ENCODE measurements around the gene CROCC2.

- TF ChIP-seq, protein P1, sequence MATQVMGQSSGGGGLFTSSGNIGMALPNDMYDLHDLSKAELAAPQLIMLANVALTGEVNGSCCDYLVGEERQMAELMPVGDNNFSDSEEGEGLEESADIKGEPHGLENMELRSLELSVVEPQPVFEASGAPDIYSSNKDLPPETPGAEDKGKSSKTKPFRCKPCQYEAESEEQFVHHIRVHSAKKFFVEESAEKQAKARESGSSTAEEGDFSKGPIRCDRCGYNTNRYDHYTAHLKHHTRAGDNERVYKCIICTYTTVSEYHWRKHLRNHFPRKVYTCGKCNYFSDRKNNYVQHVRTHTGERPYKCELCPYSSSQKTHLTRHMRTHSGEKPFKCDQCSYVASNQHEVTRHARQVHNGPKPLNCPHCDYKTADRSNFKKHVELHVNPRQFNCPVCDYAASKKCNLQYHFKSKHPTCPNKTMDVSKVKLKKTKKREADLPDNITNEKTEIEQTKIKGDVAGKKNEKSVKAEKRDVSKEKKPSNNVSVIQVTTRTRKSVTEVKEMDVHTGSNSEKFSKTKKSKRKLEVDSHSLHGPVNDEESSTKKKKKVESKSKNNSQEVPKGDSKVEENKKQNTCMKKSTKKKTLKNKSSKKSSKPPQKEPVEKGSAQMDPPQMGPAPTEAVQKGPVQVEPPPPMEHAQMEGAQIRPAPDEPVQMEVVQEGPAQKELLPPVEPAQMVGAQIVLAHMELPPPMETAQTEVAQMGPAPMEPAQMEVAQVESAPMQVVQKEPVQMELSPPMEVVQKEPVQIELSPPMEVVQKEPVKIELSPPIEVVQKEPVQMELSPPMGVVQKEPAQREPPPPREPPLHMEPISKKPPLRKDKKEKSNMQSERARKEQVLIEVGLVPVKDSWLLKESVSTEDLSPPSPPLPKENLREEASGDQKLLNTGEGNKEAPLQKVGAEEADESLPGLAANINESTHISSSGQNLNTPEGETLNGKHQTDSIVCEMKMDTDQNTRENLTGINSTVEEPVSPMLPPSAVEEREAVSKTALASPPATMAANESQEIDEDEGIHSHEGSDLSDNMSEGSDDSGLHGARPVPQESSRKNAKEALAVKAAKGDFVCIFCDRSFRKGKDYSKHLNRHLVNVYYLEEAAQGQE (IDR thresholded peaks at IDR 0.05; ENCODE audit: insufficient replicate concordance, low read depth): no peak
- TF ChIP-seq CTCF (IDR thresholded peaks at IDR 0.05; ENCODE audit: insufficient read depth, low read length) (no peak), POLR2AphosphoS5 (IDR thresholded peaks at IDR 0.05; ENCODE audit: low read depth) (no peak), GABPA (IDR thresholded peaks at IDR 0.05; ENCODE audit: low read depth) (no peak), SPI1 (IDR thresholded peaks at IDR 0.05; ENCODE audit: borderline replicate concordance, low read depth) (no peak)
Observed at GRCh38 chr2:240919786-240920782, 13.9 kb downstream of the CROCC2 start.

Data from HL-60 (cell line).